ENCODE results near the gene CRLF3.

DNA sequence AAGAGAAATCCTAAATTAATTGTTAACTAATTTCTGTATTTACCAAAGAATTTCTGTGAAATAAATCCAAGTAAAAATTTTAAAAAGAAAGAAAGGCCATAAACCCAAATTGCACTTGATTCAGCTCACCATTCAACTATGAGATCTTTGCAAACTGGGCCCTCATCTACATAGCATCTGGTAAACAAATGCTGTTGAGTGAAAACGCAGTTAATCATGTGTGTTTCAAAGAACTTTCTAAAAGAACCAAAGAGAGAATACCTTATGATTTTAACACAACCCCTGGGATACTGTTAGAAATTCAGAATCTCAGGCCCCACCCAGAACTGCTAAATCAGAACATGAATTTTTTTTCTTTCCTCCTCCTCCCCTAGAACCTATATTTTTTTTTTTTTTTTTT, 16.6 kb downstream of the CRLF3 start:
- TF ChIP-seq, protein P1, sequence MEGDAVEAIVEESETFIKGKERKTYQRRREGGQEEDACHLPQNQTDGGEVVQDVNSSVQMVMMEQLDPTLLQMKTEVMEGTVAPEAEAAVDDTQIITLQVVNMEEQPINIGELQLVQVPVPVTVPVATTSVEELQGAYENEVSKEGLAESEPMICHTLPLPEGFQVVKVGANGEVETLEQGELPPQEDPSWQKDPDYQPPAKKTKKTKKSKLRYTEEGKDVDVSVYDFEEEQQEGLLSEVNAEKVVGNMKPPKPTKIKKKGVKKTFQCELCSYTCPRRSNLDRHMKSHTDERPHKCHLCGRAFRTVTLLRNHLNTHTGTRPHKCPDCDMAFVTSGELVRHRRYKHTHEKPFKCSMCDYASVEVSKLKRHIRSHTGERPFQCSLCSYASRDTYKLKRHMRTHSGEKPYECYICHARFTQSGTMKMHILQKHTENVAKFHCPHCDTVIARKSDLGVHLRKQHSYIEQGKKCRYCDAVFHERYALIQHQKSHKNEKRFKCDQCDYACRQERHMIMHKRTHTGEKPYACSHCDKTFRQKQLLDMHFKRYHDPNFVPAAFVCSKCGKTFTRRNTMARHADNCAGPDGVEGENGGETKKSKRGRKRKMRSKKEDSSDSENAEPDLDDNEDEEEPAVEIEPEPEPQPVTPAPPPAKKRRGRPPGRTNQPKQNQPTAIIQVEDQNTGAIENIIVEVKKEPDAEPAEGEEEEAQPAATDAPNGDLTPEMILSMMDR (IDR thresholded peaks at IDR 0.05; ENCODE audit: insufficient read depth, low read length, poor library complexity, severe bottlenecking): no peak
- TF ChIP-seq EZH2phosphoT487 (conservative IDR thresholded peaks at IDR 0.05; ENCODE audit: low read length): no peak
